PFSK-1 (cell line): ENCODE measurements around the gene RAX2.

ENCODE experiments used
- FOXP2 ChIP-seq: optimal IDR thresholded peaks from 2 replicates; pipeline ENCODE3; 2011; ENCODE audit warnings: borderline replicate concordance, control low read depth, inconsistent platforms; ENCODE audit not compliant: insufficient read depth; ENCODE audit errors: extremely low read length, extremely low read depth
- POLR2AphosphoS5 ChIP-seq: IDR thresholded peaks from 2 replicates; pipeline ENCODE4 v1.6.1; 2012; ENCODE audit warnings: low read depth, mild to moderate bottlenecking, control low read depth, low read length, moderate library complexity
- REST ChIP-seq, 2 experiments: IDR thresholded peaks; 2 replicates each; pipeline versions ENCODE4 v1.6.1 to v1.8.0; 2011 to 2012; ENCODE audit warnings: low read depth in 2 of 2, low read length in 2 of 2, control low read depth in 1 of 2, inconsistent platforms in 1 of 2, mild to moderate bottlenecking in 1 of 2, moderate library complexity in 1 of 2; ENCODE audit not compliant: insufficient read depth in 1 of 2
- SIN3A ChIP-seq: IDR thresholded peaks from 2 replicates; pipeline ENCODE4 v1.6.1; 2012; ENCODE audit warnings: mild to moderate bottlenecking, low read length, moderate library complexity, borderline replicate concordance; ENCODE audit not compliant: insufficient read depth
- TAF1 ChIP-seq: IDR thresholded peaks from 2 replicates; pipeline ENCODE4 v1.6.1; 2012; ENCODE audit warnings: low read length, control low read depth, borderline replicate concordance; ENCODE audit not compliant: insufficient read depth

The RAX2 gene

GRCh38 chr19:3784607-3785450 is 12.8 kb upstream of the RAX2 start:
- TF ChIP-seq POLR2AphosphoS5 = no peak
- no peak for TF ChIP-seq REST (IDR thresholded peaks at IDR 0.05; ENCODE audit: insufficient read depth in 1 of 2, low read depth in 2 of 2, low read length in 2 of 2)
- TF ChIP-seq SIN3A = no peak
- TF ChIP-seq TAF1 = no peak
- TF ChIP-seq FOXP2 = no peak

GRCh38 chr19:3783660-3784584 is 11.9 kb upstream of the RAX2 start:
- TF ChIP-seq POLR2AphosphoS5 (no peak), SIN3A (no peak), REST (IDR thresholded peaks at IDR 0.05; ENCODE audit: insufficient read depth in 1 of 2, low read depth in 2 of 2, low read length in 2 of 2) (no peak), FOXP2 (no peak)

GRCh38 chr19:3782903-3783302 is 10.9 kb upstream of the RAX2 start:
- TF ChIP-seq FOXP2 (no peak), REST (IDR thresholded peaks at IDR 0.05; ENCODE audit: insufficient read depth in 1 of 2, low read depth in 2 of 2, low read length in 2 of 2) (no peak), POLR2AphosphoS5 (no peak)

- no peak for TF ChIP-seq TAF1
- no peak for TF ChIP-seq SIN3A
- no peak for TF ChIP-seq POLR2AphosphoS5
- no peak for TF ChIP-seq FOXP2
- TF ChIP-seq REST (IDR thresholded peaks at IDR 0.05; ENCODE audit: insufficient read depth in 1 of 2, low read depth in 2 of 2, low read length in 2 of 2) = no peak
Measured at GRCh38 chr19:3782330-3782729, 10.3 kb upstream of the RAX2 start.
